ACC112 (cell line): Measurements from ENCODE around the gene GPATCH3.

Experiments
- H2AFZ ChIP-seq: fragments of 200-600 bp; sonication (generic); one replicate; pipeline ENCODE4 v1.6.0; 2017; ENCODE audit warnings: antibody characterized with exemption, low read length; ENCODE audit not compliant: unreplicated experiment
- H3K27ac ChIP-seq: fragments of 200-600 bp; sonication (generic); 2 replicates; pipeline ENCODE4 v1.5.1; 2014; ENCODE audit warnings: low read depth, mild to moderate bottlenecking, antibody characterized with exemption, low read length, moderate library complexity
- H3K27me3 ChIP-seq: fragments of 200-600 bp; sonication (generic); 2 replicates; pipeline ENCODE4 v1.6.1; 2014; ENCODE audit warnings: mild to moderate bottlenecking, antibody characterized with exemption, low read length, moderate library complexity, mixed read lengths; ENCODE audit not compliant: insufficient read depth
- H3K36me3 ChIP-seq: fragments of 200-600 bp; sonication (generic); 2 replicates; pipeline ENCODE4 v1.6.1; 2016; ENCODE audit warnings: mild to moderate bottlenecking, antibody characterized with exemption, low read length, moderate library complexity, mixed read lengths; ENCODE audit not compliant: insufficient read depth
- H3K4me1 ChIP-seq: fragments of 200-600 bp; sonication (generic); one replicate; pipeline ENCODE4 v1.6.1; 2016; ENCODE audit warnings: low read length, mixed read lengths; ENCODE audit not compliant: insufficient read depth, unreplicated experiment, control insufficient read depth
- H3K4me3 ChIP-seq: fragments of 200-600 bp; sonication (generic); 2 replicates; pipeline ENCODE4 v1.5.1; 2014; ENCODE audit warnings: mild to moderate bottlenecking, low read depth, low read length
- H3K79me2 ChIP-seq: fragments of 200-600 bp; sonication (generic); one replicate; pipeline ENCODE4 v1.6.0; 2016; ENCODE audit warnings: low read length; ENCODE audit not compliant: control insufficient read depth, unreplicated experiment, insufficient read depth

Gene GPATCH3

DNA sequence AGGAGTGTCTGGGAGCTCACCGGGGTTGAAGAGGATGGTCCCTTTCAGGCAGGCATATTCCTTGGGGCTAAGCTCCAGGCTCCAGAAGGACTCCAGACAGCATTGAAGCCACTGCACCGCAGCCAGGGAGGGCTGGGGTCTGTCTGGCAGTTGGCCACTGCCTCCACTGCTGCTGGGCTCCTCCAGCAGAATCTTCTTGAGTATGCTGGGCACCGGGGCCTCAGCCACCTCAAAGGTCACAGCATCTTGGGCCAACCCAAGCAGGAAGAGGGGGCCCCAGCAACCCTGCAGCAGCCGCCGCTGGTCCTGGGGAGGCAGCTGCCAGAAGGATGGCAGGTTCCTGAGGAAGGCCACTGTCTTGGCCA lies 13.1 kb upstream of the GPATCH3 start:
- H3K27ac ChIP-seq, result no peak overlapping the region
- no peaks in the 10 kb centered on the region for H3K4me1 ChIP-seq

GRCh38 chr1:26912147-26912490 lies 11.9 kb upstream of the GPATCH3 start:
- Histone ChIP-seq H3K79me2 (no peaks in the 10 kb centered on the region), H3K4me3 (no peak overlapping the region), H2AFZ (no peak overlapping the region), H3K27ac (no peak overlapping the region), H3K27me3 (no peaks in the 10 kb centered on the region), H3K4me1 (peaks cover 9% of the 10 kb centered on the region), H3K36me3 (no peaks in the 10 kb centered on the region)

More for the DNA sequence above, 13.1 kb upstream of the GPATCH3 start:
- H3K36me3 ChIP-seq, result no peaks in the 10 kb centered on the region
- H2AFZ ChIP-seq, result no peak overlapping the region
- H3K79me2 ChIP-seq, result no peaks in the 10 kb centered on the region
- H3K4me3 ChIP-seq, result no peak overlapping the region
- no peaks in the 10 kb centered on the region for H3K27me3 ChIP-seq

- H3K27ac ChIP-seq, result no peak overlapping the region
- no peaks in the 10 kb centered on the region for H3K27me3 ChIP-seq
- peaks cover 11% of the 10 kb centered on the region for H3K4me1 ChIP-seq
These were observed 11.3 kb upstream of the GPATCH3 start for GRCh38 chr1:26911399-26912146.

GRCh38 chr1:26910343-26911160 lies 10.3 kb upstream of the GPATCH3 start:
- H3K79me2 ChIP-seq, result no peaks in the 10 kb centered on the region
- H2AFZ ChIP-seq, result no peak overlapping the region
- no peaks in the 10 kb centered on the region for H3K36me3 ChIP-seq
- H3K4me3 ChIP-seq, result no peak overlapping the region
- no peak overlapping the region for H3K27ac ChIP-seq
- H3K27me3 ChIP-seq, result no peaks in the 10 kb centered on the region
- peaks cover 11% of the 10 kb centered on the region for H3K4me1 ChIP-seq

More at GRCh38 chr1:26911399-26912146, 11.3 kb upstream of the GPATCH3 start:
- no peak overlapping the region for H3K4me3 ChIP-seq
- H3K36me3 ChIP-seq, result no peaks in the 10 kb centered on the region
- no peaks in the 10 kb centered on the region for H3K79me2 ChIP-seq
- no peak overlapping the region for H2AFZ ChIP-seq

DNA sequence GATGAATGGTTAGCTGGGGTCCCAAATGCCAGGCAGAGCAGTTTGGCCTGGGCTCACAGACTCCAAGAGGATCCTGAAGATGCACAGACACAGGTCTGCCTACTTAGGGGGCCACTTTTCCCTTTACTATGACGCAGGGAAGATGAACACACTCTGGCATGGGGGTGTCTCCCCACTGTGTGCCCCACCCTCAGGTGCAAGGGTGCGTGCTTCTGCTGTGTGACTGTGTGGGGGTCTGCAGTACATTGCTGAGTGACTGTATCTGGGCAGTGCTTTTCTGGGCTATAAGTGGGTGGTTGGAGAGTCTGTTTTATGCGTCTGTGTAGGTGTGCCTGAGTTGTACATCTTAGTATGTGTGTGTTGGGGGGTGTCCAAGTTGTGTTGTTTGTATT lies 9.7 kb upstream of the GPATCH3 start:
- Histone ChIP-seq H3K36me3 (no peaks in the 10 kb centered on the region), H3K27me3 (no peaks in the 10 kb centered on the region)

DNA sequence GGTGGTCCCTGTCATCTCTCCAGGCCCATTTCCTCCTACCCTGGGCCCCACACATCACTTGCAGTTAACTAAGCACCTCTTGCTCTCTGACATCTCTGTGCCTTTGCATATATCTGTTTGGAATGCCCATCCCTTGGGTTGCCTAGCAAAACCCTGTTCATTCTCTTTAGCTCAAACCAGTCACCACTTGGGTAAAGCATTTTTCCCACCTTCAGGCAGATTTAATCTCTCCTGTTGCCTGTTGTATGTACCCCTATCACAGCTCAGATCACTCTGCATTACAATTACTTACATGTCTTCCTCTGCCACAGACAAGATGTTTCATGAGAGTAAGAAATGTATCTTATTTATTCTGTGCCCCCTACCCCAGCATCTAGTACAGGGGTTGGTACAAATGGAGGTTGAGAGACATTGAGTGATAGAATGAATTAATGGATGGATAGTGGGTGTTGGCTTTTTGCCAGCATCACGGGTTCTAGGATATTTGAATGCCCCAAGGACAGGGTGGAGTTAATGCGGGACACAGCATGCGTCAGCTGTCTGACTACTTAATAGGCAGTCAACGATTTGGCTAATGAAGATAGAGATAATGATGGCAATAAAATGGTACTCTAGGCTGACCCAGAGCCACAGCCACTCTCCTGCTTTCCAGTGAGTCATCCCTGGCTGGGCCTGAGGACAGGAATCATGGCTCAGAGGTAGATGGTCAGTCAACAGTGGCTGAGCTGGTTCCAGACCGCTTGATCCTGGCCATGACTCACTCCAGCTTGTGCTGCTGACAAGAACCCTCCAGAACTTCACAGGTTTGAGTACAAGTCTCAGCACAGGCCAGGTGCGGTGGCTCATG lies 7.0 kb upstream of the GPATCH3 start:
- H3K4me1 ChIP-seq, result peaks cover 11% of the 10 kb centered on the region
- H3K27ac ChIP-seq, result peak overlapping the region; percentile 14; the same call in 1 of the 2 replicates
- no peak overlapping the region for H3K4me3 ChIP-seq
- no peaks in the 10 kb centered on the region for H3K36me3 ChIP-seq
- no peaks in the 10 kb centered on the region for H3K79me2 ChIP-seq
- H3K27me3 ChIP-seq, result no peaks in the 10 kb centered on the region
- no peak overlapping the region for H2AFZ ChIP-seq

More for the DNA sequence above, 9.7 kb upstream of the GPATCH3 start:
- Histone ChIP-seq H3K4me3 (no peak overlapping the region), H3K27ac (no peak overlapping the region), H3K4me1 (peaks cover 11% of the 10 kb centered on the region), H2AFZ (no peak overlapping the region), H3K79me2 (no peaks in the 10 kb centered on the region)

- Histone ChIP-seq H3K27ac (peak overlapping the region; percentile 85), H2AFZ (peak overlapping the region; percentile 99), H3K27me3 (no peaks in the 10 kb centered on the region), H3K79me2 (peaks cover 22% of the 10 kb centered on the region), H3K4me3 (peak overlapping the region; percentile 98), H3K36me3 (no peaks in the 10 kb centered on the region), H3K4me1 (peaks cover 15% of the 10 kb centered on the region)
These were observed 696 bp upstream of the GPATCH3 start for GRCh38 chr1:26900815-26901511.

DNA sequence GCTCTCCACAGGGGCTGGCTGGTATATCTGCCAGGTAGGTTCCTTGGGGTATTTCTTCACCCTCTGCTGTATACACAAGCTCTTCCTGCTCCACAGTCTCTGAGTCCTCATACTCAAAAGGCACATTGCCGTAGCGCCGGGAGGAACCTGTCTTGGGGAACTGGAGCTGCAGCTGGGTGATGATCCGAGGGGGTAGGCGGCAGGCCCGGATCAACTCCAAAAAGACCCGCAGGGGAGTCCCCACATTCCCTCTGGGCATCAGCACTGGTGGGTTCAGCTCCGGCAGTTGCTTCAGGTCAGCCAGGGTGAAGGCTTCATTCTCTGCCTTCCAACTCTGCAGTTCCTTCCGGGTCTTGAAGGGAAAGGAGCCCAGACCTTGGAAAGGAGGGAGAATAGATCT lies 2.9 kb downstream of the GPATCH3 start:
- no peaks in the 10 kb centered on the region for H3K27me3 ChIP-seq
- no peak overlapping the region for H3K27ac ChIP-seq
- no peak overlapping the region for H3K4me3 ChIP-seq
- H3K79me2 ChIP-seq, result peaks cover 24% of the 10 kb centered on the region
- H2AFZ ChIP-seq, result no peak overlapping the region
- H3K4me1 ChIP-seq, result peaks cover 15% of the 10 kb centered on the region
- peaks cover 4% of the 10 kb centered on the region; the same call in 1 of the 2 replicates for H3K36me3 ChIP-seq

DNA sequence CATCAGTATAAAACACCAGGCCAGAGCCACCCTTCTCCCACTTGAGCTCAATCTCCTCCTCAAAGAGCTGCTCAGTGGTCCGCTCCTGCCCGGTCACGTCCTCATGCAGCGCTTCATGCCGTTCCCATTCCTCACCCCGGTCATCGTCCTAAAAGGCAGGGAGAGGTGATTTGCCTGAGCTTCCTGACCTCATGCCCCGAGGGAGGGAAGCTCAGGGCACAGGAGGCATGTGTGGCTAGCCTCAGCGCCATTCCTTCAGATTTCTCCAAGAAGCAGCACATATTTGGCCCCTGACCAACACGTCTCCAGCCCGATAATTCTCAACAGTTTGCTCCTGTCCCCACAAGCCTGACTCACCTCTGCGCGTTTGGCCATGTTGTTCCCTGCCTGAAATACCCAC lies 6.0 kb downstream of the GPATCH3 start:
- Histone ChIP-seq H3K4me1 (peaks cover 7% of the 10 kb centered on the region), H3K27me3 (no peaks in the 10 kb centered on the region), H3K4me3 (no peak overlapping the region), H3K27ac (no peak overlapping the region), H3K36me3 (peaks cover 4% of the 10 kb centered on the region; the same call in 1 of the 2 replicates), H2AFZ (no peak overlapping the region), H3K79me2 (peaks cover 15% of the 10 kb centered on the region)

DNA sequence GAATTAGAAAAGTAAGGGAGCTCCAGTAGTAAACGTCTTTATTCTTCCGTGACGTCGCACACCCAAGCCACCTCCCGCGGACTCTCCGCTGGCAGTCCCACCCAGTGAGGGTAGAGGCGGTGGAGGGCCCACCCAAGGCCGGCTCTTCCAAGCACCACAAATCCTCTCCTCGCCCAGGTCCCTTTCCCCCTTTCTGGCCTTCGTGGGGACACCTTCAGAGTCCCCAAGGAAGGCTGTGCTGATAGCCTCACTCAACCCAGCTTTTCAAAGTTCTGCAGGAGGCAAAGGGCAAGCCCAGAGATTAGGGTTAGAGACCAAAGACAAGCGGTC lies 9.8 kb downstream of the GPATCH3 start:
- Histone ChIP-seq H3K27me3 (no peaks in the 10 kb centered on the region), H3K27ac (peak overlapping the region; percentile 69; the same call in 1 of the 2 replicates), H2AFZ (peak overlapping the region; percentile 72), H3K79me2 (peaks cover 20% of the 10 kb centered on the region), H3K4me3 (peak overlapping the region; percentile 94), H3K36me3 (peaks cover 9% of the 10 kb centered on the region; the same call in 1 of the 2 replicates), H3K4me1 (peaks cover 9% of the 10 kb centered on the region)
